Kidney (tissue), 14 donors: Measurements from ENCODE around the gene ZBTB8B. TPM values are rescaled to one million over a fixed set of nuclear protein-coding genes. Genes with fewer than 3 reads are reported as not detected.

ENCODE experiments used
- DNase-seq, 5 donors: peaks; one replicate each; pipeline ENCODE4 v3.0.0-alpha.2; 2013 to 2020
- FAIRE-seq: peaks from 2 replicates; lab custom pipeline; 2012; peaks lifted over from hg19 to GRCh38; lab: Jason Lieb, UNC
- H3K27ac ChIP-seq, 2 donors: one replicate each; pipeline ENCODE4 v1.7.0; 2013; ENCODE audit warnings: low read depth in 2 of 2, low read length in 2 of 2, inconsistent platforms in 1 of 2
- H3K27me3 ChIP-seq: one replicate; pipeline ENCODE4 v1.7.1; 2013; ENCODE audit warnings: low read length, inconsistent platforms; ENCODE audit not compliant: control insufficient read depth, insufficient read depth
- H3K36me3 ChIP-seq, 3 donors: one replicate each; pipeline versions ENCODE4 v1.7.0 to v1.7.1; 2013; ENCODE audit warnings: low read length in 3 of 3, control low read depth in 1 of 3, inconsistent platforms in 1 of 3; ENCODE audit not compliant: insufficient read depth in 3 of 3, control insufficient read depth in 2 of 3
- H3K4me1 ChIP-seq, 3 donors: one replicate each; pipeline versions ENCODE4 v1.7.0 to v1.7.1; 2013; ENCODE audit warnings: low read length in 3 of 3, inconsistent platforms in 1 of 3, low read depth in 1 of 3; ENCODE audit not compliant: control insufficient read depth in 2 of 3, insufficient read depth in 2 of 3
- H3K4me3 ChIP-seq, 3 donors: one replicate each; pipeline versions ENCODE4 v1.7.0 to v1.8.1; 2013; ENCODE audit warnings: low read length in 3 of 3, control low read depth in 1 of 3, inconsistent platforms in 1 of 3
- H3K9ac ChIP-seq, 3 donors: one replicate each; pipeline versions ENCODE4 v1.7.0 to v1.7.1; 2013; ENCODE audit warnings: low read length in 3 of 3, control low read depth in 1 of 3, inconsistent platforms in 1 of 3
- H3K9me3 ChIP-seq, 3 donors: one replicate each; pipeline versions ENCODE4 v1.7.0 to v1.7.1; 2013; ENCODE audit warnings: low read length in 3 of 3, control low read depth in 1 of 3, inconsistent platforms in 1 of 3; ENCODE audit not compliant: control insufficient read depth in 2 of 3, insufficient read depth in 1 of 3
- CTCF ChIP-seq: IDR thresholded peaks from 3 replicates; pipeline ENCODE4 v1.5.1; 2012; ENCODE audit warnings: mild to moderate bottlenecking, moderate library complexity, borderline replicate concordance; ENCODE audit not compliant: insufficient read depth; ENCODE audit errors: extremely low read depth
- intact Hi-C: fragments of 100-400 bp; cut with DNase I; formaldehyde crosslinking; loops from one replicate; pipeline ENCODE4 v1.11.1; 2022
- polyA plus RNA-seq: library from polyadenylated mRNA; stranded (reverse); fragments of 350-450 nt; fragmentation: Illumina TruSeq; extraction: RNeasy Lipid Tissue Mini Kit (QIAGEN cat#74804); gene quantifications from one replicate; pipeline ENCODE4 v1.2.3, GENCODE V29; 2014; ENCODE audit warnings: low read depth, low replicate concordance; ENCODE audit not compliant: insufficient read depth
- total RNA-seq: library from RNA; stranded (reverse); fragmentation: NEBNext Ultra II Directional; extraction: Animal tissue kit (Norgen Biotek cat#: 25700); gene quantifications from one replicate; pipeline ENCODE4 v1.2.1, GENCODE V29; 2021
- donor health status: control.
- donor health status: control.
- donor health status: control.
- donor health status: control.
- donor health status: control.
- donor health status: DM: yes; HTN: yes; CAD: no.
- donor health status: Normal renal cell carcinoma (clear cell type).

The ZBTB8B gene
- total and polyA plus RNA-seq, 2 donors from 2014 or later: 0.03 to 0.06 TPM

- Histone ChIP-seq H3K36me3 (no peaks in the 10 kb centered on the region), H3K4me3 (no peak overlapping the region), H3K9me3 (no peaks in the 10 kb centered on the region), H3K9ac (no peak overlapping the region), H3K27ac (no peak overlapping the region), H3K27me3 (no peaks in the 10 kb centered on the region), H3K4me1 (no peaks in the 10 kb centered on the region)
- DNase-seq (no peak), FAIRE-seq (no peak)
- intact Hi-C loops: no loop called here
- no peak for TF ChIP-seq CTCF
These were observed 42.1 kb downstream of the ZBTB8B start for GRCh38 chr1:32507021-32507420.

GRCh38 chr1:32508761-32509160 lies 43.9 kb downstream of the ZBTB8B start:
- H3K4me1 ChIP-seq: no peaks in the 10 kb centered on the region
- H3K27me3 ChIP-seq: no peaks in the 10 kb centered on the region
- no peaks in the 10 kb centered on the region for H3K36me3 ChIP-seq
- no peak for TF ChIP-seq CTCF
- FAIRE-seq (no peak), DNase-seq (no peak)
- no peaks in the 10 kb centered on the region for H3K9me3 ChIP-seq
- H3K9ac ChIP-seq: no peak overlapping the region
- no peak overlapping the region for H3K4me3 ChIP-seq
- H3K27ac ChIP-seq: no peak overlapping the region
- intact Hi-C loops: no loop called here

GRCh38 chr1:32509939-32510338 lies 45.1 kb downstream of the ZBTB8B start:
- intact Hi-C loops: no loop called here
- no peak for FAIRE-seq

More at GRCh38 chr1:32509939-32510338, 45.1 kb downstream of the ZBTB8B start:
- no peak for TF ChIP-seq CTCF
- no peaks in the 10 kb centered on the region for H3K36me3 ChIP-seq
- no peak overlapping the region for H3K9ac ChIP-seq
- no peak overlapping the region for H3K27ac ChIP-seq
- H3K4me1 ChIP-seq: no peaks in the 10 kb centered on the region
- H3K4me3 ChIP-seq: no peak overlapping the region
- DNase-seq: no peak
- H3K9me3 ChIP-seq: no peaks in the 10 kb centered on the region
- H3K27me3 ChIP-seq: no peaks in the 10 kb centered on the region

Other genes starting within 250 kb of the ZBTB8B start
- gene TMEM234, start 242.7 kb upstream of the ZBTB8B start, total RNA-seq: 39.4 TPM
- gene TMEM234, start 242.7 kb upstream of the ZBTB8B start, polyA plus RNA-seq: 20.5 TPM
- 132 TPM for gene EIF3I, start 242.7 kb upstream of the ZBTB8B start, total RNA-seq
- gene EIF3I, start 242.7 kb upstream of the ZBTB8B start, polyA plus RNA-seq: 178 TPM
- gene FAM167B, start 217.8 kb upstream of the ZBTB8B start, total RNA-seq: 19.6 TPM
- 84.8 TPM for gene FAM167B, start 217.8 kb upstream of the ZBTB8B start, polyA plus RNA-seq
- gene LCK, start 213.8 kb upstream of the ZBTB8B start, total RNA-seq: 10.3 TPM
- gene LCK, start 213.8 kb upstream of the ZBTB8B start, polyA plus RNA-seq: 0.99 TPM
- gene HDAC1, start 173.0 kb upstream of the ZBTB8B start, total RNA-seq: 89.7 TPM
- gene HDAC1, start 173.0 kb upstream of the ZBTB8B start, polyA plus RNA-seq: 68.8 TPM
- 58.6 TPM for gene MARCKSL1, start 128.8 kb upstream of the ZBTB8B start, total RNA-seq
- gene MARCKSL1, start 128.8 kb upstream of the ZBTB8B start, polyA plus RNA-seq: 29.8 TPM
- gene FAM229A, start 102.6 kb upstream of the ZBTB8B start, total RNA-seq: 9.7 TPM
- gene FAM229A, start 102.6 kb upstream of the ZBTB8B start, polyA plus RNA-seq: 6.4 TPM
- 4.3 TPM for gene TSSK3, start 102.5 kb upstream of the ZBTB8B start, total RNA-seq
- gene TSSK3, start 102.5 kb upstream of the ZBTB8B start, polyA plus RNA-seq: not detected
- gene BSDC1, start 70.6 kb upstream of the ZBTB8B start, total RNA-seq: 61.7 TPM
- 40.2 TPM for gene BSDC1, start 70.6 kb upstream of the ZBTB8B start, polyA plus RNA-seq
- gene ZBTB8A, start 74.4 kb downstream of the ZBTB8B start, total RNA-seq: 10.4 TPM
- gene ZBTB8A, start 74.4 kb downstream of the ZBTB8B start, polyA plus RNA-seq: 1.8 TPM
- 39.0 TPM for gene ZBTB8OS, start 185.5 kb downstream of the ZBTB8B start, total RNA-seq
- 62.3 TPM for gene ZBTB8OS, start 185.5 kb downstream of the ZBTB8B start, polyA plus RNA-seq
- gene RBBP4, start 186.1 kb downstream of the ZBTB8B start, total RNA-seq: 177 TPM
- gene RBBP4, start 186.1 kb downstream of the ZBTB8B start, polyA plus RNA-seq: 49.5 TPM
- gene SYNC, start 237.7 kb downstream of the ZBTB8B start, total RNA-seq: 5.5 TPM
- 1.4 TPM for gene SYNC, start 237.7 kb downstream of the ZBTB8B start, polyA plus RNA-seq